Measurements from ENCODE around the gene ZNF175.

The ZNF175 gene

GRCh38 chr19:51560339-51560738 is 10.7 kb upstream of the ZNF175 start:
- no peaks in the 10 kb centered on the region for H3K36me3 ChIP-seq (ENCODE audit: insufficient read depth, low read length)
- no peaks in the 10 kb centered on the region for H3F3A ChIP-seq (ENCODE audit: low read depth)
- no peak for TF ChIP-seq CTCF (conservative IDR thresholded peaks at IDR 0.05; ENCODE audit: low read length)
- no peak for TF ChIP-seq EZH2phosphoT487 (IDR thresholded peaks at IDR 0.05; ENCODE audit: borderline replicate concordance)
- H3K4me2 ChIP-seq (ENCODE audit: low read depth, low read length, poor library complexity, severe bottlenecking): no peak overlapping the region
- no peaks in the 10 kb centered on the region for H4K20me1 ChIP-seq (ENCODE audit: insufficient read depth, low read length, poor library complexity, severe bottlenecking)
- H3K9ac ChIP-seq (ENCODE audit: low read depth, low read length, poor library complexity, severe bottlenecking): no peak overlapping the region
- H3K4me1 ChIP-seq (ENCODE audit: insufficient read depth, low read length, poor library complexity, severe bottlenecking): peaks cover 5% of the 10 kb centered on the region
- H3K9me3 ChIP-seq (ENCODE audit: insufficient read depth, low read depth, low read length): no peaks in the 10 kb centered on the region
- no peak overlapping the region for H2AFZ ChIP-seq (ENCODE audit: low read length)
- no peaks in the 10 kb centered on the region for H3K9me2 ChIP-seq (replicated peaks; ENCODE audit: low read depth, low read length)
- no peaks in the 10 kb centered on the region for H3K79me2 ChIP-seq (ENCODE audit: insufficient read depth, low read length)
- H3K27me3 ChIP-seq (ENCODE audit: insufficient read depth, low read length, poor library complexity, severe bottlenecking): no peaks in the 10 kb centered on the region
- no peak overlapping the region for H3K4me3 ChIP-seq (ENCODE audit: low read length, poor library complexity, severe bottlenecking)

- H3K79me2 ChIP-seq (ENCODE audit: insufficient read depth, low read length): no peaks in the 10 kb centered on the region
- H3K9me2 ChIP-seq (replicated peaks; ENCODE audit: low read depth, low read length): no peaks in the 10 kb centered on the region
- H4K20me1 ChIP-seq (ENCODE audit: insufficient read depth, low read length, poor library complexity, severe bottlenecking): no peaks in the 10 kb centered on the region
- H3K4me1 ChIP-seq (ENCODE audit: insufficient read depth, low read length, poor library complexity, severe bottlenecking): peaks cover 32% of the 10 kb centered on the region
- TF ChIP-seq EZH2phosphoT487 (IDR thresholded peaks at IDR 0.05; ENCODE audit: borderline replicate concordance) (no peak), CTCF (conservative IDR thresholded peaks at IDR 0.05; ENCODE audit: low read length) (peak; percentile 62)
- no peaks in the 10 kb centered on the region for H3K27me3 ChIP-seq (ENCODE audit: insufficient read depth, low read length, poor library complexity, severe bottlenecking)
- no peaks in the 10 kb centered on the region for H3K36me3 ChIP-seq (ENCODE audit: insufficient read depth, low read length)
- no peak overlapping the region for H3K9ac ChIP-seq (ENCODE audit: low read depth, low read length, poor library complexity, severe bottlenecking)
- no peak overlapping the region for H3K4me3 ChIP-seq (ENCODE audit: low read length, poor library complexity, severe bottlenecking)
- H3K4me2 ChIP-seq (ENCODE audit: low read depth, low read length, poor library complexity, severe bottlenecking): no peak overlapping the region
- H3K9me3 ChIP-seq (ENCODE audit: insufficient read depth, low read depth, low read length): no peaks in the 10 kb centered on the region
- no peak overlapping the region for H2AFZ ChIP-seq (ENCODE audit: low read length)
- H3F3A ChIP-seq (ENCODE audit: low read depth): no peaks in the 10 kb centered on the region; the same call in 1 of the 2 replicates
These were observed 6.3 kb upstream of the ZNF175 start for GRCh38 chr19:51564791-51565190.

- H4K20me1 ChIP-seq (ENCODE audit: insufficient read depth, low read length, poor library complexity, severe bottlenecking): no peaks in the 10 kb centered on the region
- H3K9me3 ChIP-seq (ENCODE audit: insufficient read depth, low read depth, low read length): no peaks in the 10 kb centered on the region
- H3K9ac ChIP-seq (ENCODE audit: low read depth, low read length, poor library complexity, severe bottlenecking): no peak overlapping the region
- H3K4me3 ChIP-seq (ENCODE audit: low read length, poor library complexity, severe bottlenecking): no peak overlapping the region
- no peaks in the 10 kb centered on the region for H3K36me3 ChIP-seq (ENCODE audit: insufficient read depth, low read length)
- no peaks in the 10 kb centered on the region for H3K9me2 ChIP-seq (replicated peaks; ENCODE audit: low read depth, low read length)
- no peaks in the 10 kb centered on the region for H3K27me3 ChIP-seq (ENCODE audit: insufficient read depth, low read length, poor library complexity, severe bottlenecking)
- TF ChIP-seq EZH2phosphoT487 (IDR thresholded peaks at IDR 0.05; ENCODE audit: borderline replicate concordance): no peak
- no peak for TF ChIP-seq CTCF (conservative IDR thresholded peaks at IDR 0.05; ENCODE audit: low read length)
- H3F3A ChIP-seq (ENCODE audit: low read depth): no peaks in the 10 kb centered on the region; the same call in 1 of the 2 replicates
- peaks cover 34% of the 10 kb centered on the region for H3K4me1 ChIP-seq (ENCODE audit: insufficient read depth, low read length, poor library complexity, severe bottlenecking)
- no peak overlapping the region for H2AFZ ChIP-seq (ENCODE audit: low read length)
- no peaks in the 10 kb centered on the region for H3K79me2 ChIP-seq (ENCODE audit: insufficient read depth, low read length)
- H3K4me2 ChIP-seq (ENCODE audit: low read depth, low read length, poor library complexity, severe bottlenecking): no peak overlapping the region
These were observed 5.5 kb upstream of the ZNF175 start for GRCh38 chr19:51565583-51565982.

Measured in Loucy (cell line).